HG03039 (cell line): ENCODE measurements around the gene FARS2.
"Not testable (repeated sequence)": the region's sequence is repeated elsewhere in the genome, so short reads cannot be mapped to it uniquely, and the experiment has no call there.

ENCODE experiments used
- ATAC-seq: cut with Tn5 transposase; IDR thresholded peaks from one replicate; pipeline ENCODE4 v1.9.1; 2021; ENCODE audit warnings: mild to moderate bottlenecking, moderate library complexity; ENCODE audit not compliant: unreplicated experiment

The FARS2 gene

DNA sequence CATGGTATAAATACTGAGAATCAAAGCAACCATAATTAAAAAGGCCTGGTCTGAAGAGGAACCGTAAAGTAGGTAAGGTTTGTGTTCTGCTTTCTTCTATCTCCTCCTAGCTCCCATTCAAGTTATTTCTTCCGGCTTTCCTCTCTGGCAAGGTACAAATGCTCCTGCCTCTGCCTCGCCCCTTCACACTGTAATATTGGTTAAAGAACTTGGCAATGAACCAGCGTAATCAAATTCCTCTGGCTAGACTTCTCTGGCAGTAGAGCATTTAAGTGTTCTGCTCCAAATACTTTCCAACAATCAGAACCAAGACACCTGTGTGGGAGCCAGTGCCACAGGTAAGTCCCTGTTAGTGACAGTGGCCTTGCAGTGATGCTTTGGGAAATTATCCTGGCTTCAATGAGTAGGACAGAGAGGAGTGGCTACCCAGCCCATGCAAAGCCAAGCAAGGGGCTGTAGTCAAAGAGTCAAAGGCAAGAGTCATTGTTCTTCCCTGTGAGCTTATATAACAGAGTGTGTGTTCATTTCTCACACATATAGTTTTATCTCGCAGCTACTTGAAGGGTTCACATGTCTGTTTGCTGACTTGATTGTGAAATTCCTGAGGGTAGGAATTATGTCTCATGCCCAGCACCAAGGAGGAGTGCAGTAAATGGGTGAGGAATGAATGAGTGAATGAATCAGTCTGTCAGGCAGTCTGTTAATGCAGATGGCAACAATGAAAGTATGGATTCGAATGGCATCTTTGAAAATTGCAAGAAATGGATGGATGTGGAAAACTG, 416.1 kb downstream of the FARS2 start:
- no peak for ATAC-seq

DNA sequence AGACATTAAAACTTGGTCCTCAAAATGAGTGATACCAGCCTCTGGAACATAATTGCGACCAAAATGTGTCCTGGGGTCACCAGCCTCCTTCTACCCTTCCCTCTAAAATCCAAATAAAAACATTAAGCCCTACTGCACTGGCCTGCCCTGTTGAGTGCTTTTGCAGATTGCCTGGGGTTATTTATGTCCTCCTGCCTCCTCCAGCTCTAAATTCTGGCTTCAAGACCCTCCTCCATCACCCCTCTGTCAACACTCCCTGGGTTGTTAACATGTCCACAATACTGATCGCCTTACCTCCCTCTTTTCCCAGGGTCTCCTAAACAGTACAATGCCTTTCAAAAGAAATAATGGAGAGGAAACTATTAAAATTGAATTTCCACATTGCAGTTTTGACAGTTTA, 418.0 kb downstream of the FARS2 start:
- no peak for ATAC-seq

DNA sequence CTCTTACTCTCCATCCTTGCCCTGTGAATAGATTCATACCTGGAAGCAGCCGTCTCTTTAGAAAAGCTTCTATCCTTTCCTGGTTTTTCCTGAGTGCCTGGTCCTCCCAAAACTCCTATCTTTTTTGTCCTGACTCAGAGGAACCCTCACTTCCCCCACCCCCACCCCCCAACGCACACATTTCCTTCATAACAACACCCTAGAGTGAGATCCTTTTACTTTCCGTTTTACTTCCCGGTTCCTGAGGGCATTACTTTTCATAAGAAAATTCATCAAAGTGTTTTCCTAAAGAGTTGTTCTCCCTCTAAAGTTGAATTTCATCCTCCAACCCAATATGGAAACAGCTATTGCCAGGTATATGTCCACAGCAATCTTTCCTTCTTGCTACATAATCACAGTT, 418.4 kb downstream of the FARS2 start:
- no peak for ATAC-seq

DNA sequence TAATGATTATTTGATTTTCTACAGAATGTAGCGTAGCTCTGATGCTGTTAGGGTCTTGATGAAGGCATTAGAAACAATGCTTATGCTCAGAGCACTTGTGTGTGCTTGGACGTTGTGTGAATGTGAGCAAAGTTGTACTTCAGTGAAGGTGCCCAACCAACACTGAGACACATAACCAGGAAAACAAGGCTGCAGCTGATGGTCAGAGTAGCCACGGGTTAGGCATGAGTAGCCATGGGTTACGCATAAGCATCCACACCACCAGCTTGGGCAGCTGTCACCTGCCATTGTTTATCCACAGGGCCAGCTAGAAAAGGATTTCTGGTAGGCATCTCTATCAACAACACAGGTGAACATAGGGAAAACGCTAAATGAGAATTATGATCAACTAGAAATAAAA, 418.8 kb downstream of the FARS2 start:
- no peak for ATAC-seq

DNA sequence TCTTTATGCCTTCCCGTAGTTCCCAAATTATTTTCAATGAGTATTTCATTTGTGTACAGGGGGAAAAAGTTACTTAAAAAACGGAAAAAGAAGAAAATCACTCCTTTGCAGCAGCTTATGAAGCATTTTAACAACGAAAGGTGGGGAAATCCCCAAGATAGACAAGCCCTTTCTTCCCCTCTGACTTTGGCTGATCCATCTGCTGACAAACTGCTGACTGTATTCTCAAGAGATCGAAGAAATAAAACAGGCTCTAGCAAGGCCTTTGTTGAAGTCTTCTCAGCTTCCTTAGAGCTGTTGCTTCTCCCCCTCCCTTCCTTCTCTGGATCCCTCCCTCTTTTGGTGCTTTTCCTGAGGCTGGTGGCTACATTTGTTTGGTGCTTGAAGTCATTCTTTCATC, 420.2 kb downstream of the FARS2 start:
- no peak for ATAC-seq

DNA sequence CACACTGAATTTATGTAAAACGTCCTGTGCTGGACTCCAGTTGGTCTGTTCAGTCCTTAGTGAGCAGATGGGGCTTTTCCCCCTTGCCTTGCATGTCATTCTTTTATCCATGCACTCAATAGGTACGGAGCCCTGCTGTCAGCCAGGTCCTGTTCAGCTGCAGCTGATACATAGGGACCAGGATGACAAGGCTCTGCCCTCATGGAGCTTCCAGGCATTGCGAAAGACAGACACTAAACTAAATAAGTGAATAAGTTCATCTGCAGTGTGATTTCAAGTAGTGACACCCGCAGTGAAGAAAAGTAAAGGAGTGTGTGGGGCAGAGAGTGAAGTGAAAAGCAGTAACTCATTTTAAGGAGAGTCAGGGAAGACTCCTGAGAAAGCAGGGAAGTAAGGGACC, 421.2 kb downstream of the FARS2 start:
- no peak for ATAC-seq

DNA sequence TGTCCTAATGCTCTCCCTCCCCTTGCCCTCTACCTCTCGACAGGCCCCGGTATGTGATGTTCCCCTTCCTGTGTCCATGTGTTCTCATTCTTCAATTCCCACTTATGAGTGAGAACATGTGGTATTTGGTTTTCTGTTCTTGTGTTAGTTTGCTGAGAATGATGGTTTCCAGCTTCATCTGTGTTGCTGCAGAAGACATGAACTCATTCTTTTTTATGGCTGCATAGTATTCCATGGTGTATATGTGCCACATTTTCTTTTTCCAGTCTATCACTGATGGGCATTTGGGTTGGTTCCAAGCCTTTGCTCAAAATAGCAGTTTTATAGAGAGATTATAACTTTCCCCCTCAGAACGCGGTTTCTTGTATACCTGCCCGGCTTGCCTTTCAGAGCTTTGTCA, 422.4 kb downstream of the FARS2 start:
- ATAC-seq: not testable (repeated sequence)

DNA sequence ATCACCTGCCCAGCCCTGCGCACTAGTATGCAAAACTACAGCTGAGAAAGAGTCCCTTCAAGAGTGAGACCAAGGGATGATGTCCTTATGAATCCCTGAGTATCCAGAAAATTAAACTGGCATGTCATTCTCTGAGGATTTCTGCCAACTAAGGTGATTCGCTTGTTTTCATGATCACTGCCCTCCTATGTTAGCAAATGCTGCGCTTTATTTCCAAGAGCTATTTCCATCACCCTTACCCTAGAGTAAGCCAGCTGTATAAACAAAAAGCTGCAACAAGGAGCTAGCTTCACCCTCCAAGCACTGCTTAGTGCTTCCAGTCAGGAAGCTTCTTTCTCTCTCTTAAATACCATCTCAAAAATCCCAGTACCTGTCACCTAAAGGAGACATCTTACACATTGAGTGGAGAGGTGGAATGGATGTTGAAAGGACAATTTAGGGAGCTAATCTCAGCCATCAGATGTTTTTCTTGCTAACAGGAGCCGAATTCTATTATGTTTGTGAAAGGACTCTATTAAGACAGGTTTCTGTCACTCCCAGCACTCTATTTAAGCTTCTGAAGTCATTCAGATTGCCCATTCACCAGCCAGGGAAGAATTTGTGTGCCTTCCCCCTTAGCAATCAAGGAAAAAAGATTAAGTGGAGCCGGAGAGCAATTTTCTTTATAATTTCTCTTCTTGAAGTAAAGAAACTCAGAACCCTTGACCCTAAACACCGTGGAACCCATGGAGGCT, 423.2 kb downstream of the FARS2 start:
- no peak for ATAC-seq

DNA sequence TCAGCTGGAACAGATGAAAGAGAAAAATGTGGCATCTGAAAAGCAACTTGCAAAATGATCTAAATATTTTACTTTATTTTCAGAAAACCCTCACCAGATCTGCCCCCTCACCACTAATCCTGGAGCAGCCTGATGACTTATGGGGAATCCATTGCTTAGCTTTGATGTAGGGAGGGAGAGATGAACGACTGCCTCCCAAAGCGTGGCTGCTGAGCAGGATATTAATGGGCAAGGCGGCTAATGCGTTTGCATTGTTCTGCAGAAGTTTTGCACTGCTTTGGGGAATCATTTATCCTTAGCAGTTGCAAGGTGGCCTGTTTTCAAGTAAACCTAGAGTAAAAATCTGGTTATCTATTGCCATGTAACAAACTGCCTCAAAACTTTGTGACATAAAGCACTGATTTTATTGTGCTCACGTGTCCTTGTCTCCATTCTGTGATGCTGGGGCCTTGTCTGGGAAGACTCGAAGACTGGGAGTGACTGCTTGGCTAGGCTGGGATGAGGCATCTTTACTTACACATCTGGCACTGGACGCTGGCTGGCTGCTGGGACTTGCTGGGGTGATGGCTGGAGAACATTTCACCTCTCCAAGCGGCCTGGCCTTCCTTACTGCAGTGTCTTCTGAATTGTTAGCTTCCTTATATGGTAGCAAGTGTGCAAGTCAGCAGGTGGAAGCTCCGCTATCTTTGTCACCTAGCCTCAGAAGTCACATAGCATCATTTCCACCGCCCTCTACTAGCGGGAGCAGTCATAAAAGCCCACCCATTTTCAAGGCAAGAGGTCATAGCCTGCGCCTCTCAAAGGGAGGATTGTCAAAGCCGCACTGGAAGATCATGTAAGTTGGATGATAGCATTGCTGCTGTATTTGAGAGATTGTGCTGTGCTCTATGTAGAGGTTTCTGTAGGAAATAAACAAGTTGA, 432.2 kb downstream of the FARS2 start:
- no peak for ATAC-seq

DNA sequence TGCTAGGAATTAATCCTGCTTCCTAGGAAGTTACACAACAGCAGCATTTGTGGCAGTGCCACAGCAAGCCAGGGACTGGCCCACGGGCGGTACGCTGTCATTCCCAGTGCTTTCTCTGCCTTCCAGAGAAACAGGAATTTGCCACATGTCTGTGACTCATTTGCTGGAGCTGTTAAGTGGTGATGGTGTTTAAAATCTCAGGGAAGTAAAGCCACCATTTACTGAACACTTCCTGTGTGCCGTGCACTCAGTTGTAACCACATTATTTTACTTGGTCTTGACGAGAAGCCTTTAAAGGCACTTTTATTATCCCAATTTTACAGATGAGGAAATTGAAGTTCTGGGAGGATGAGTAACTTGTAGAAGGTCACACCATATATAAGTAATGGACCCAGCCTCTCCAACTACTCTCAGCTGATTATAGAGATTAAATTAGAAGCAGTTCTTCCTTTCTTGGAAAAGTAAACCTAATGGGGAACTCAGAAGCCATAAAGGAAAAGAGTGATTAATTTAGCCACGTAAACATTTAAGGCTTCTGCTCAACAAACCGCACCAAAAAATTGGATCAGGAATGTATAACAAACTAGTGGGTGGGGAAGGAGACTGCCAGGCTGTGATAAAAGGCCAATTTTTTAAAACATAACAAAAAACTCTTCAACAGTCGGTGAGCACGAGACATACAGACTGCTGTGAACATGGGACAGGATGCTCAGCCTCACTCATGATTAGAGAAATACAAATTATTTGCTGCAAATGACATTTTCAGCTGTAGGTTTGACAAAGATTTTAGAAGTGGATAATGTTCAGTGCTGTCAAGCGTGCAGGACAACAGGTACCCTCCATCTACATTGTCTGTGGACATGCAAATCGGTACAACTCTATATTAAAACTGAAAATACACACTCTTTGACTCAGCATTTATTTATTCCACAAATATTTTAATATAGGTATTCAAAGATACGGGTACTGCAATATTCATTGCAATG, 434.2 kb downstream of the FARS2 start:
- ATAC-seq: no peak

DNA sequence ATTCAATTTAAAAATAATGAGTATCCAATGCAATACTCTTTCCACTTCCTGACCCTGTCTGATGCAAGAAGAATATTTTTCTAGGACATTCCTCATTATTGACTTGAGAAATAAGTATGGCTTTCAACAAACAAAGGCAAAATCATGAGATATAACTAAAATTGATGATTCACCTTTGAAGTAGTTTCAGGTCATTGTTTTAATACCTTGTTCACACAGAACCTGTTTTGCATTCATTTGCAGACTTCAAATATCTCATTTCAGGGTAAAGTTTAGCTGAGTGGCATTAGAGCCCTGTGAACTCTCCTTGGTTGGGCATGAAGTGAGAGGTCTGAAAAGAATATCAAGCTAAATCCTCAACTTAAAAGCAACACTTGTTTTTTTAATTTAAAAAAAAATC, 436.2 kb downstream of the FARS2 start:
- ATAC-seq: no peak

DNA sequence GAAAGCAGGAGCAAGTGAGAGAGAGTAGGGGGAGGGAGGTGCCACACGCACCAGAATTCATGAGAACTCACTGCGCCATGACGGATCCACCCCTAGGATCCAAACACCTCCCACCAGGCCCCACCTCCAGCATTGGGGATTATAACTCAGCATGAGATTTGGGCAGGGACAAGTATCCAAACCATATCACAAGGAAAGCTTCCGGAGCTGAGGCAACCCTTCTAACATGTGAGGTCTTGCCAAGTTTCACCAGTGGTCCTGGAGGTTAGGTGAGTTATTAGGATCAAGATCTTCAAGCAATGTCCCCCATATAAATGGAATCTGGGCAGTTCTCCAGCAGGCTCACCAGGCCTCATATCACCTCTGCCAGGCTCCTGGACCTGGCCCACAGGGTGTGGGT, 437.0 kb downstream of the FARS2 start:
- no peak for ATAC-seq

DNA sequence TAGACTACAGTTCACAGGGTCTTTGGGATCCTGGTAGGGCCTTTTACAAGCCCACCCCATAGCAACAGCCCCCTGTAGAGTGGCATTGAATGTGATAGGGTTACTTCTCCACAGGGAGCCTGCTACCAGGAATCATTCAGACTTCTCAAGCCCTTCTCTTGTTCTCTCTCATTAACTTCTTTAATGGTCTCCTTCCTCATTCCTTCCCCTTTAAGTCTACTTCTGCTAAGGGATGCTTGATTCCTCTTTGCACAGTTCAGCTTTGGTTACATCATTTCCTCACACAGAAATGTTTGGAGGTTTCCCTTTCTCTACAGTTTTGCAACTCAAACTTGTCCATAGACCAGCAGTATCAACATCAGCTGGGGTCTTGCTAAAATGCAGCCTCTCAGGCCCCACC, 437.8 kb downstream of the FARS2 start:
- not testable (repeated sequence) for ATAC-seq

DNA sequence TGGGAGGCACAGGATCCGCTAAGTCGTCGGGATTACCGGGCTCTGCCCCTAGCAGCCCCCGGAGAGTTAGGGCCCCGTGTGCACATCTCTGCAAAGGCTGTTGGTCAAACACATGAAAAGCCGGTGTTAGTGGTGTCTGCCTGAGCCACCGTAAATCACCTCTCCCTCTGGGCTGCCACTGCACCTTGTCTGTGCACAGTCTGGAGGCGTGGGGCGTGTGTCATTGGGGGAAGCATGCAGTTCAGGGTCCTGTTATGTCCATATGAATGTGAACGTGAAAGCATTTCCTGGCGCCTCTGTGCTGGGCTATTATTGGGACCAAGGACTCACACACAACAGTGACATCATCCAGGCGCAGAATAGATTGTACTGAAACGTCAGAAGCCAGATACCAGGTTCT, 439.9 kb downstream of the FARS2 start:
- no peak for ATAC-seq

DNA sequence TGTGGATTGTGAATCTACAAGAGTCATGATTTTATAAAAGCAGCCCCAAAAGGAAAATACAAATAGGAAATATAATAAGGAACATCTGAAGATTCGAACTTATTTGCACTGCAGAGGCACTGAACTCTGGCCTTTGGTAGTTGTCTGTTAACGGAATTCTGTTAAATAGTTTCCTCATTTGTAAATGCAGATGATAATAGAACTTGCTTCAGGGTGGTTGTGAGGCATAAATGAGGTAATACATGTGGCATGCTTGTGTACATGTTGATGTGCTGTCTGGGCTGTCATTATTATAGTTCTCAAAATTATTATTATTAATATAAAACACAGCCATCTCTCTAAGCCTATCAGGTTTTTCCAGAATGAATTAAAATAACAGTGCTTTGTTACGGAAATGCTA, 443.4 kb downstream of the FARS2 start:
- no peak for ATAC-seq

DNA sequence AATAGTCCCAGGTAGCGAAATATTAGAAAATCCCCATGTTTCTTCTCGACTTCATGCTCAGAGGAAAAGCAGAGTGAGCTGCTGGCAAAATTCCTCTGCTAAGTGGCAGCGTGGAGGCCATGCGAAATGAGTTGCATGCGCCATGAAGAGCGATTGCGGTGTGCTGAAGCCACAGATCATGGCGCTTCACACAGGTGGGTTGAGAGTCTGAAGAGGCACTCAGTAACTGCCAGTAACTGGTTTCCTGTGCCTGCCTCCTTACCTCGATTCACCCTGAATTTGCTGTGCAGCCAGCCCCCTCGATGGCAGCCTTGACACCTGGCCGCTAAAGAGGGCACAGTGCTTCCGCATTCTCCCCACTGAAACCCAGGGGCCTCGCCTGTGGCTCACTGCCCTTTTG, 443.9 kb downstream of the FARS2 start:
- ATAC-seq: no peak

DNA sequence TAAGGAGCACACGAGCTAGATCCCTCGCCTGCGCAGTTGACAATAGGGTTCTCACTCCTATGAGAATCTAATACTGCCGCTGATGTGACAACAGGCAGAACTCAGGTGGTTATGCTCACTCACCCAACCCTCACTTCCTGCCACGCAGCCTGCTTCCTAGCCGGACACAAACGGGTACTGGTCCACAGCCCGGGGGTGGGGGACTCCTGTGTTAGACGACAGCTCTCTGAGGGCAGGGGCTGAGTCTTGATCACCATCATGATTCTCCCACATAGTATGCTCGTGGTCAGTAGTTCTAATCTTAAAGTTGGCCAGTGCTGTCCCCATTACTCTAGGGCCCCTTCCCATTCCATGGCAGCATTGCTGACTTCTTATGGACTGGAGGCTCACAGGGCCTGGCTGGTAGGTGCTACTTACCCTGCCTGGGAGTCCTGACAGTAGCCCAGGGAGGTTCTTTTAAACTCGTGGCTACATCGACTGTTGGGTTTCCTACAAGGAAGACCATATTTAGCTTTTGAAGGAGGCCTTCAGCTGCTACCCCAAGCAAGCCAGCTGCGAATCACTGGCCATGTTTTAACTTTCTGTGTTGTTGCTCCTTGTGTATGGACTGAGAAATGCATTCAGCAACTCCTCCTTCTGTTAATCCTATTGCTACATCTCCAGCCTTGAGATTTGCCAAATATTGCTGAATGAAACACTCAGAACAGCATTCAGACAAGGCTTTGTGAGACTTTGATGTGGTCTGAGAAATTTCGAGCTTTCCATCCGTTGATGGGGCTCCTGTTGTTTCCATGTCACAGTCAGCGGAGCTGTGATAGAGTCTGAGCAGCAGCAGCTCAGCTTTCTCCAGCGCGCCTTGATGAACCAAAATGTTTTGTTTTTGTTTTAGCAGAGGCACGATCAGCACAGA, 445.1 kb downstream of the FARS2 start:
- ATAC-seq: no peak

DNA sequence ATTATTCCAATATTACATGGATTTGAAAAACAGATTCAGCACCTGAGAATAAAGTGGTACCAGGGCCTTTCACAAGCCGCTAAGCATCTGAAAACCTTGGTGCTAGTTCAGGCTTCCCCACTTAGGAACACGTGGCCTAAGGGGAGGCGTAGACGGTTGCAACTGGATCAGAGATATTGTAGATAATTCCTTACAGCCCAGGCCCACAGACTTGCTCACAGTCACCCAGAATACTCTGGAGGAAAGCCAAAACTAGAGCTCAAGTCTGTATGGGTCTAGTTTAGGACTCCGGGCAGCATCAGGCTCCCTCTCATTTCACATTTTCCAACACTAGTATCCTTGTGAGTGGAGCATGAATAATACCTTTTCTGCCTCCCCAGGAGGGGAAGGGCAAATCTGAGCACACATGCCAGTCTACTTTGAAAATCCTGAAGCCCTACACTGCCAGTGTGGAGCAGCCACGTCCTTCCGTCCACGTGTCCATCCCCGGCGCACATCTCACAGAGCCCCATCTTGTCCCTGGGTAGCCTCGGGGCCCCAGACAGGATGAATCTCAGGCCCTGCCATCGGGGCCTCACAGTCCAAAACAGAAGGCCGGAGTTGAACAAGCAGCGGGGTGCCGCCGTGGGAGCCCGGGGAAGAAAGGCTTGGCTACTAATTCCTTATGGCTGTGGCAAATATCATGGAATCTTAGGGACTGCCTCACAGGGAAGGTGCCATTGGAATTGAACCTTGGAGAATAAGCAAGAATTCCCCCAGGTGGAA, 446.1 kb downstream of the FARS2 start:
- ATAC-seq: no peak

DNA sequence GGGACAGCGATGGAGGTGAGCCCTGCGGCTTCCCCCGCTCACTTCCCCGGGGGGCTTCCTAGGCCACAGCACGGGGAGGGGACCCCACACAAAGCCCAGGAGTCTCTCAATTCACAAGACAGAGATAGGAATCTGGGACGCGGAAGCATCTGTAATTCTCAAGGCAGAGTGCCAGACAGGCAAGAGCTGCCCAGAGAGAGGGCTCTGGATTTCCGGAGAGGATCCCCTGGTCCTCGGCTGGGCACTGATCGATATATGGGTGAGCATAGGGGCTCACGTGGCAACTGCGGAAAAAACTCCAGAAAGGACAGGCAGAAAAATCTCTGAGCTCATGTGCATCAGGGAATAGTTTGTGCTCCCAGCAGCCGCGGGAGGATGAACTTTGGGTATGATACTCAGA, 449.2 kb downstream of the FARS2 start:
- ATAC-seq: no peak
